Activated CD4-positive, alpha-beta memory T cell treated with anti-CD3 and anti-CD28 coated beads, Interleukin-2, amount 10 ng/mL, durations not matched to agents 7 days and 5 days (primary cell): ENCODE results near the gene DNAJB11. TPM values are rescaled to one million over a fixed set of nuclear protein-coding genes. Genes with fewer than 3 reads are reported as not detected.

Experiments used
- CTCF ChIA-PET: fragments of 350-600 bp; sonication (Branson Sonifier 250); formaldehyde crosslinking; loops from one replicate; lab custom pipeline; 2021; ENCODE audit warnings: antibody characterized with exemption, inconsistent platforms; lab: Charles Lee
- POLR2A ChIA-PET: fragments of 350-600 bp; sonication (Branson Sonifier 250); formaldehyde crosslinking; loops from one replicate; lab custom pipeline; 2021; ENCODE audit warnings: antibody characterized with exemption; lab: Charles Lee
- DNase-seq: peaks from one replicate; pipeline ENCODE4 v3.0.0-alpha.2; 2020
- H3K27ac Mint-ChIP-seq: one replicate; pipeline ENCODE4 v1.8.0; 2021; ENCODE audit warnings: mild to moderate bottlenecking, mixed read lengths
- H3K27me3 Mint-ChIP-seq: one replicate; pipeline ENCODE4 v1.8.0; 2021; ENCODE audit warnings: mixed read lengths
- H3K36me3 Mint-ChIP-seq: one replicate; pipeline ENCODE4 v1.8.0; 2021; ENCODE audit warnings: low read depth, mixed read lengths
- H3K4me1 Mint-ChIP-seq: one replicate; pipeline ENCODE4 v1.8.0; 2021; ENCODE audit warnings: mixed read lengths
- H3K4me3 Mint-ChIP-seq: one replicate; pipeline ENCODE4 v1.8.0; 2021; ENCODE audit warnings: mild to moderate bottlenecking, mixed read lengths
- H3K9me3 Mint-ChIP-seq: one replicate; pipeline ENCODE4 v1.8.0; 2021; ENCODE audit warnings: mixed read lengths
- total RNA-seq, 2 experiments: library from RNA; stranded (reverse); gene quantifications; one replicate each; pipeline ENCODE4 v1.2.3, GENCODE V29; 2021

Gene DNAJB11
- total RNA-seq, 2 experiments from 2014 or later, result 50.7 to 55.7 TPM

DNA sequence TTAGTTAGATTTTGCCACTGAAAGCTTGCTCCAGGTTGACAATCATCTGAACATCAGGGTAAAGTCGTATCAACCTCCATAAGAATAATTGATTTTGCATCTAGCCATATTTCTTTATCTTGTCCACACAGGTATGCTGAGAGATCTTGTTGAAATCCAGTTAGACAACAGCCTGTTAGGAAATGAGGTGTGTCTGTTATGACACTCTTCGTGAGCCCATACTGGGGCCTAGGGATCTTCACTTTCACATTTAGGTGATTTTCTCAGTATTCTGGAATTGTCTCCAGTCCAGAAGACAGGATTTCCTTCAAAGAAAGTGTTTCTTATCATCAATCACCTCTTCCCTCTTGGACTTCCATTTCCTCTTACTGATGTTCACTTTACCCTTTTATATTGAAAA, 18.1 kb downstream of the DNAJB11 start:
- no peak for DNase-seq
- Mint-ChIP-seq H3K27ac (no peak overlapping the region), H3K27me3 (peaks cover 2% of the 10 kb centered on the region), H3K4me1 (peaks cover 24% of the 10 kb centered on the region), H3K9me3 (no peaks in the 10 kb centered on the region), H3K4me3 (no peak overlapping the region), H3K36me3 (peaks cover 25% of the 10 kb centered on the region)
- POLR2A ChIA-PET, result interaction anchor here (1.5 to 2.7 kb wide), 3 partner anchors 18 to 195 kb away, joined by 5 to 9 read pairs (median 6); partner anchors contain the start of genes DNAJB11, EIF4A2 and TBCCD1
- CTCF ChIA-PET, result interaction anchor here (5.3 to 8.3 kb wide), 2 partner anchors 27 kb away, joined by 38 to 53 read pairs; no protein-coding TSS in a partner anchor

DNA sequence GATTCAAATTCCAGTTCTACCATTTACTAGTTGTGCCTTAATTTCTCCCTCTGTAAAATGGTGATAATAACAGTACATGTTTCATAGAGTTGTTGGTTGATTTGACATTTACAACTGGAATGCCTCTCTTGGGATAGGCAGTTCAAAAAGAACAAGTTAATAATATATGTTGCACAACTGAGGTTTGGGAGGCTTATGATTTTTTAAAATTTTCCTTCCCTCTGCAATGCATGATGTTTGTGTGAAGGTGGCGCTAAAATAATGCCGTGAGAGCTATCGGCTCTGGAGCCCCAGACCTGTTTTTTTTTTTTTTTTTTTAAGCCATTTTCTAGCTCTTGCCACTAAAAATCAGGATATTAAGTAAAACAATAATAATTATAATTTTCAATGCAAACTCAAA, 18.6 kb downstream of the DNAJB11 start:
- ChIA-PET CTCF (interaction anchor here (5.3 kb wide), 1 partner anchor 27 kb away, joined by 38 read pairs; no protein-coding TSS in a partner anchor), POLR2A (interaction anchor here (1.5 to 2.7 kb wide), 3 partner anchors 19 to 195 kb away, joined by 5 to 9 read pairs (median 6); partner anchors contain the start of genes DNAJB11, EIF4A2 and TBCCD1)
- peaks cover 24% of the 10 kb centered on the region for H3K4me1 Mint-ChIP-seq
- DNase-seq, result no peak
- no peak overlapping the region for H3K27ac Mint-ChIP-seq
- peaks cover 2% of the 10 kb centered on the region for H3K27me3 Mint-ChIP-seq
- H3K4me3 Mint-ChIP-seq, result no peak overlapping the region
- H3K9me3 Mint-ChIP-seq, result no peaks in the 10 kb centered on the region
- peaks cover 22% of the 10 kb centered on the region for H3K36me3 Mint-ChIP-seq

DNA sequence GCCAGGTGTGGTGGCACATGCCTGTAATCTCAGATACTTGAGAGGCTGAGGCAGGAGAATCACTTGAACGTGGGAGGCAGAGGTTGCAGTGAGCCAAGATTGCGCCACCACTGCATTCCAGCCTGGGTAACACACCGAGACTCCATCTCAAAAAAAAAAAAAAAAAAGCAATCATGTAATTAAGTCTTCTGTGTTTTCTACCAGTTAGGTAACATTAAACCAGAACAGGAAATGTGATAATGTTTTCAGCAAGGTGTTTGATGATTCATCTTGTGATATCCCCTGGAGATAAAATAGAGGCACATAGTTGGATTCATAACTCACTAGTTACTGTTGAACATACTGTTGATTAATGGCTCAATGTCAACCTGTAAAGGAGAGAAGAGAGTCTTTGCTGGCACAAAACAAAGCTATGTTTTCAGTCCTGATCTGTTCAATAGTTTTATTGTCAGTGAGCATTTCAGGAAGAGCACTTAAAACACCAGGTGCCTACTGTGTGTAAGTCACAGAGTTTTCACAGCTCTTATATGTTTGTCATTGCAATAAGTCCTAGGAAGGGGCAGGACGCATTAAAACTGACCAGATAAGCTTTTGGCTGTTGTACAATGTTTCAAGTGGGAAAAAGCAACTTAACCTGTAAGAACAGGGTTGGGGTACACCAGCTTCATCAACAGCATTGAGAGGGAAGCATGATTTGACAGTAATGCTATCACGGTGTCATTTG, 19.5 kb downstream of the DNAJB11 start:
- peaks cover 13% of the 10 kb centered on the region for H3K36me3 Mint-ChIP-seq
- ChIA-PET POLR2A (interaction anchor here (0.6 to 2.7 kb wide), 4 partner anchors 20 to 194 kb away, joined by 3 to 9 read pairs (median 6); partner anchors contain the start of genes DNAJB11, EIF4A2 and TBCCD1), CTCF (interaction anchor here (0.9 to 5.3 kb wide), 3 partner anchors 20 to 259 kb away, joined by 3 to 38 read pairs (median 3); no protein-coding TSS in a partner anchor)
- H3K9me3 Mint-ChIP-seq, result no peaks in the 10 kb centered on the region
- no peak for DNase-seq
- peaks cover 2% of the 10 kb centered on the region for H3K27me3 Mint-ChIP-seq
- peaks cover 24% of the 10 kb centered on the region for H3K4me1 Mint-ChIP-seq
- no peak overlapping the region for H3K27ac Mint-ChIP-seq
- no peak overlapping the region for H3K4me3 Mint-ChIP-seq

DNA sequence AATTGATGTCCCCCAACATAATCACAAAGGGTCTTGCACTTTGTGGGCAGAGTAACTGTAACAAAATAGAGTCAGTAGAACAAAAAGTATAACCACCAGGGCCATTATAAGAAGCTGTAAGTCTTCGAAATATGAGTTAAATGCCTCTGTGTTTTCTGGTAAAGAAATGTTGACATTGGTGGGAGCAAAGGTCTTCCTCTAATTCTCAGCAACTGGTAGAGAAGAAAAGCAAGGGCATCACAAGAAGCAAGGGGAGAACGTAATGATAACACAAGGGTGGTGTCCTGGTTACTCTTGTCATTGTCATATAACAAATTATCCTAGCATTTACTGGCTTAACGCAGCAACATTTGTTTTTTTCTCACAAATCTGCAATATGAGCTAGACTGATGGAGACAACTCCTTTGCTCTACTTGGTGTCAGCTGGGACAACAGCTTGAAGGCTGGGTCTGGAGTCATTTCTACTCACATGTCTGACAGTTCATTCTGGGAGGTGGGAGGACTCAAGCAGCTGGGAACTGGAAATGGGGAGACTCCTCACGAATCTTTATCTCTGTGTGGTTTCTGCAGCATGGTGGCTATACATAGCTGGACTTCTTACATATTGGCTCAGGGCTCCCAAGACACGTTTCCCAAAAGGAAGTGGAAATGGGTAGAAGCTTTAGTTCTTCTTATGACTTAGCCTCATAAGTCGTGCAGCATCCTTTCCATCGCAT, 20.2 kb downstream of the DNAJB11 start:
- Mint-ChIP-seq H3K4me3 (no peak overlapping the region), H3K4me1 (peaks cover 24% of the 10 kb centered on the region), H3K27me3 (peaks cover 2% of the 10 kb centered on the region), H3K9me3 (no peaks in the 10 kb centered on the region), H3K27ac (no peak overlapping the region), H3K36me3 (peaks cover 6% of the 10 kb centered on the region)
- DNase-seq, result no peak
- ChIA-PET POLR2A (interaction anchor here (0.6 to 2.7 kb wide), 5 partner anchors 21 to 193 kb away, joined by 3 to 9 read pairs (median 3); partner anchors contain the start of genes DNAJB11 and TBCCD1), CTCF (interaction anchor here (0.9 to 5.3 kb wide), 3 partner anchors 19 to 258 kb away, joined by 3 to 38 read pairs (median 3); no protein-coding TSS in a partner anchor)

DNA sequence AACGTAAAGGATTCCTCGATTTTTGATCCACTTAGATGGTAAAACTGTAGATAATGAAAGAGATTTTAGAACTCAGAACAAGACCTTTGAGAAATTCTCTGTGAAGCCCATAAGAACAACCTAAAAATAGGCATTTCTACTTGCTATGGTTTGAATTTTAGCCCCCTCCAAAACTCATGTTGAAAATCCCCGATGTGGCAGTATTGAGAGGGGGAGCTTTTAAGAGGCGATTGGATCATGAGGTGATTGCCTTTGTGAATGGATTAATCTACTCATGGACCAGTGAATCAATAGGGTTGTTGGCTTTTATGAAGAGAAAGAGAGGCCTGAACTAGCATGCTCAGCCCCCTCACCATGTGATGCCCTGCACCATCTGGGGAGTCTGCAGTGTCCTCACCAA, 22.2 kb downstream of the DNAJB11 start:
- no peaks in the 10 kb centered on the region for H3K9me3 Mint-ChIP-seq
- H3K27ac Mint-ChIP-seq, result no peak overlapping the region
- no peak overlapping the region for H3K4me3 Mint-ChIP-seq
- peaks cover 2% of the 10 kb centered on the region for H3K27me3 Mint-ChIP-seq
- ChIA-PET POLR2A (no interaction called here), CTCF (interaction anchor here (5.3 kb wide), 1 partner anchor 23 kb away, joined by 38 read pairs; no protein-coding TSS in a partner anchor)
- H3K4me1 Mint-ChIP-seq, result peaks cover 24% of the 10 kb centered on the region
- no peak for DNase-seq
- H3K36me3 Mint-ChIP-seq, result no peaks in the 10 kb centered on the region

DNA sequence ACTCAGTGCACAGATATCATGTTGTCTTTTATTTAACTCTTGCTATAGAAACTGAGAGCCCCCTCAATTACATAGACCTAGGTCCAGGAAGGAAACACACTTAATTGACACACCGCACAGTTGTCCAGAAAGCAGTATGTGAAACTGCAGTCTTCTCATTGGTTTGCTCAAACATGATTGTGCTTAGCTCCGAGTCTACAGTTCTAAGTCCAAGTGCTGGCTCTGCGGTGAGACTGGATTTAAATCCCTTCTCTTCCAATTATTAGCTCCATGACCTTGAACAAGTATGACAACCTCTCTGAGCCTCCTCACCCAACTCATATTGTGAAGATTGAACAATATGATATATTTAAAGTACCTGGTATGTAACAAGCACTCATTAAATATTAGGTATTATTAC, 23.3 kb downstream of the DNAJB11 start:
- no peaks in the 10 kb centered on the region for H3K9me3 Mint-ChIP-seq
- H3K36me3 Mint-ChIP-seq, result no peaks in the 10 kb centered on the region
- no peak for DNase-seq
- ChIA-PET POLR2A (no interaction called here), CTCF (interaction anchor here (5.3 kb wide), 1 partner anchor 22 kb away, joined by 38 read pairs; no protein-coding TSS in a partner anchor)
- H3K27ac Mint-ChIP-seq, result no peak overlapping the region
- peaks cover 5% of the 10 kb centered on the region for H3K27me3 Mint-ChIP-seq
- no peak overlapping the region for H3K4me3 Mint-ChIP-seq
- peaks cover 17% of the 10 kb centered on the region for H3K4me1 Mint-ChIP-seq

DNA sequence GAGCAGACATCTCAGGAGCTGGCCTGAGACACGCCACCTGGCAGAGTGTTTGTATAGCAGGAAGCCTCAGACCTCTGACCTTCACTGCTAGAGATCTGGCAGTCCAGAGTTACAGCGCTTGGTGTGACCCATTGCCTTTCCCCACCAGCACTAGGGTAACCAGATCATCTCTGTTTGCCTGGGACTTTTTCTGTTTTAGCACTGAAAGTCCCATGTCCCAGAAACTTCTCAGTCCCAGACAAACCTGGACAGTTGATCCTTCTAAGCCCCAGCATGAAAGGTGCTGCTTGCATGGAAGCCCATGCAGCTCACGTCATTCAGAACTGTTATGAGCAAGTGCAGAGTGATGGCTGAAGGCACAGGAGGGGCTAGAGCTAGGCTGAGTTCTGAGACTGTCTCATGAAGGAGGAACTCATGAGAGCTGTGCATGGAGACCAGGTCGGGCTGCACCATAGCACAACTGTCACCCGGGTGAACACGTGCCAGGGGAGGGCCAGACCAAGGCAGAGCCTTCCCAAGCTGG, 24.1 kb downstream of the DNAJB11 start:
- no peak for DNase-seq
- H3K27ac Mint-ChIP-seq, result no peak overlapping the region
- peaks cover 12% of the 10 kb centered on the region for H3K4me1 Mint-ChIP-seq
- H3K27me3 Mint-ChIP-seq, result peaks cover 5% of the 10 kb centered on the region
- H3K4me3 Mint-ChIP-seq, result no peak overlapping the region
- POLR2A ChIA-PET, result no interaction called here
- no peaks in the 10 kb centered on the region for H3K36me3 Mint-ChIP-seq
- CTCF ChIA-PET, result no interaction called here
- H3K9me3 Mint-ChIP-seq, result no peaks in the 10 kb centered on the region

DNA sequence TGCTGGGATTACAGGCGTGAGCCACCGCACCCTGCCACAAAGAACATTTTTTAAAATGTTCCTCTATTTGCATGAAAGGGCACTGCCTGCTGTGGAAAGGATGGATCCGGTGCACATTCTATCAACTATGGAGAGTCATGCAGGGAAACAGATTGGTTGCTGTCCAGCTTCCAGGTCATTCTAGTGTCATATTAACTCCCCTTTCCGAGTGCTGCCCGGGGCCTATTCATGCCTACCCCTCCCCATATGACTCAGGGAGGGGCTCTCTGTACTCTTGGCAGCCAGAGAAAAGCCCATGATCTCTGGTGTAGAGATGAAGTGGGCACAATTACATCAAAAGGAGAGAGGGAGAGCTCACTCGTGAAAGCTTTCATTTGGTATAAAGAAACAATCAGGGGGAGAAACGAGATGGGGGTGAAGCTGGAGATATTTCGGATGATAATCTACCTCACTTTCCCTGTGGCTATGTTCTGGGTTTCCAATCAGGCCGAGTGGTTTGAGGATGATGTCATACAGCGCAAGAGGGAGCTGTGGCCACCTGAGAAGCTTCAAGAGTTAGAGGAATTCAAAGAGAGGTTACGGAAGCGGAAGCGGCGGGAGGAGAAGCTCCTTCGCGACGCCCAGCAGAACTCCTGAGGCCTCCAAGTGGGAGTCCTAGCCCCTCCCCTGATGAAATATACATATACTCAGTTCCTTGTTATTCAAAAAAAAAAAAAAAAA, 26.2 kb downstream of the DNAJB11 start:
- Mint-ChIP-seq H3K27me3 (peaks cover 3% of the 10 kb centered on the region), H3K9me3 (no peaks in the 10 kb centered on the region), H3K4me3 (no peak overlapping the region), H3K27ac (no peak overlapping the region), H3K4me1 (no peaks in the 10 kb centered on the region), H3K36me3 (no peaks in the 10 kb centered on the region)
- DNase-seq, result no peak
- ChIA-PET CTCF (interaction anchor here (0.8 to 2.9 kb wide), 4 partner anchors 14 to 27 kb away, joined by 4 to 34 read pairs (median 5); partner anchors contain the start of gene AHSG), POLR2A (interaction anchor here (0.9 to 1.2 kb wide), 2 partner anchors 20 to 26 kb away, joined by 3 read pairs; partner anchors contain the start of gene DNAJB11)

DNA sequence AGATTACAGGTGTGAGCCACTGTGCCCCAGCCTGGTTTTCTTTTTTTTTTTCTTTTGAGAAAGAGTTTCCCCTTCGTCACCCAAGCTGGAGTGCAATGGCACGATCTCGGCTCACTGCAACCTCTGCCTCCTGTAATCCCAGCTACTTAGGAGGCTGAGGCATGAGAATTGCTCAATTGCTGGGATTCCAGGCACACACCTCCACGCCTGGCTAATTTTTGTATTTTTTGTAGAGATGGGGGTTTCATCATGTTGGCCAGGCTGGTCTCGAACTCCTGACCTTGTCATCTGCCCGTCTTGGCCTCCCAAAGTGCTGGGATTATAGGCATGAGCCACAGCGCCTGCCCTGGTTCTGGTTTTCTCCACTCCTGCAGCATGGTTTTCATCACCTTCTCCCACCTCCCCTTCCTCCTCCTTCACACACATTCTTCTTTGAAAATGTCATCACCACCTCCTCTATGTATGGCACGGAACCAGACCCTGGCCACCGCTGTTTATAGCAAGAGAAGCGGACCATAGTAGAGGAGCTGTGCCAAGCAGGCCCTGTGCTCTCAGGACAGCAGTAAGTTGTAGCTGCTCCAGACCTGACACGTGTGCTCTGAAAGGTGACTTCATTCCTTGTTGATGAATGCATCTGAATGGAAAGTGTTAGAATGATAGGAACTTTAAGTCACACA, 27.7 kb downstream of the DNAJB11 start:
- POLR2A ChIA-PET, result no interaction called here
- Mint-ChIP-seq H3K4me1 (no peaks in the 10 kb centered on the region), H3K27me3 (peaks cover 6% of the 10 kb centered on the region), H3K4me3 (no peak overlapping the region), H3K9me3 (no peaks in the 10 kb centered on the region), H3K27ac (no peak overlapping the region), H3K36me3 (no peaks in the 10 kb centered on the region)
- no peak for DNase-seq
- CTCF ChIA-PET, result interaction anchor here (2.9 kb wide), 1 partner anchor 17 kb away, joined by 34 read pairs; no protein-coding TSS in a partner anchor

DNA sequence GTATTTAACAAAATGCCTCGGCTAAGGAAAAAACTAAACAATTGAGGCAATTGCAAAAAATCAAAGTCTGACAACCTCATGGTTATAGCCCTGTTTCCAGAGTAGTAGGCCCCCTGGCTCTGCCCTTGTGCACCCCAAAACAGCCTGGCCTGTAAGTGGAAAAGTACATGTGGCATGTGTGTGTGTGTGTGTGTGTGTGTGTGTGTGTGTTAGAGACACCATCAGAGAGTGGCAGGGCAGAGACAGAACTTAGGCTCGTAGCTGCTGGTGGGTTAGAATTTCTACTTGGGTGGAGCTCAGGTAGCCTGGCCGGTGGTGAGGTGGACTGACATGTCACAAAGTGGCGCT, 28.2 kb downstream of the DNAJB11 start:
- Mint-ChIP-seq H3K27me3 (peaks cover 6% of the 10 kb centered on the region), H3K4me1 (no peaks in the 10 kb centered on the region), H3K27ac (no peak overlapping the region), H3K4me3 (no peak overlapping the region), H3K9me3 (no peaks in the 10 kb centered on the region), H3K36me3 (no peaks in the 10 kb centered on the region)
- ChIA-PET CTCF (interaction anchor here (2.9 kb wide), 1 partner anchor 17 kb away, joined by 34 read pairs; no protein-coding TSS in a partner anchor), POLR2A (no interaction called here)
- no peak for DNase-seq

DNA sequence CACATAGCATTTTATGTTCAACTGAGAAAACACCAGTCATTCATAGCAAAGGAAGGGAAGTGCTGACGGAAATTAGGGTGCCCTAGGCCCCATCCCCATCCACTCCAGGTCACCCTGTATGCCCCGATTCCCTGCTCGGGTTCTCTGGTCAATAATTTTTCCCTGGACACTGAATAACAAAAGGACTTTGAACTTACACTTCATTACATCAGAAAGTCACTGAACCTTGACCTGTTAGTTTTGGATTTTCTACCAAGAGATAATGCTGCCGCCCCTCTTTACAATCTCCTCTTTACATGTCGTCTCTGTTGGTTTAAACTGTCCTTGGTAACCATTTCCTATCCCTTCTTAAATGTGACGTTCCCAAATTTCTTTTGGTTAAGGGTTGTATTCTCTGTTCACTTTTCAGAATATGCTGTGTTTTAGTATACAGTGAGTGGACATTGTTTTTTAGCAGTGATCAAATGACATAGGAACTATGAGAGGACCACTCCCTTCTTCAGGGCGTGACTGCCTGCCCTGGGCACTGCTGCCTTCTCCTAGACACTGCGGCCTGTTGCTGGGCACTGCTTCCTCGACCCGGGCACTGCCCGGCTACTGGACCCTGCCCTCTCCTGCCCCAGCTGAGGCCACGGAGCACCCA, 28.7 kb downstream of the DNAJB11 start:
- Mint-ChIP-seq H3K4me1 (no peaks in the 10 kb centered on the region), H3K36me3 (no peaks in the 10 kb centered on the region), H3K27me3 (peaks cover 8% of the 10 kb centered on the region), H3K27ac (no peak overlapping the region), H3K4me3 (no peak overlapping the region), H3K9me3 (no peaks in the 10 kb centered on the region)
- ChIA-PET CTCF (no interaction called here), POLR2A (no interaction called here)
- DNase-seq, result no peak
